ENCODE results near the gene ARHGAP25.

The ARHGAP25 gene, protein sequence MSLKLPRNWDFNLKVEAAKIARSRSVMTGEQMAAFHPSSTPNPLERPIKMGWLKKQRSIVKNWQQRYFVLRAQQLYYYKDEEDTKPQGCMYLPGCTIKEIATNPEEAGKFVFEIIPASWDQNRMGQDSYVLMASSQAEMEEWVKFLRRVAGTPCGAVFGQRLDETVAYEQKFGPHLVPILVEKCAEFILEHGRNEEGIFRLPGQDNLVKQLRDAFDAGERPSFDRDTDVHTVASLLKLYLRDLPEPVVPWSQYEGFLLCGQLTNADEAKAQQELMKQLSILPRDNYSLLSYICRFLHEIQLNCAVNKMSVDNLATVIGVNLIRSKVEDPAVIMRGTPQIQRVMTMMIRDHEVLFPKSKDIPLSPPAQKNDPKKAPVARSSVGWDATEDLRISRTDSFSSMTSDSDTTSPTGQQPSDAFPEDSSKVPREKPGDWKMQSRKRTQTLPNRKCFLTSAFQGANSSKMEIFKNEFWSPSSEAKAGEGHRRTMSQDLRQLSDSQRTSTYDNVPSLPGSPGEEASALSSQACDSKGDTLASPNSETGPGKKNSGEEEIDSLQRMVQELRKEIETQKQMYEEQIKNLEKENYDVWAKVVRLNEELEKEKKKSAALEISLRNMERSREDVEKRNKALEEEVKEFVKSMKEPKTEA

DNA sequence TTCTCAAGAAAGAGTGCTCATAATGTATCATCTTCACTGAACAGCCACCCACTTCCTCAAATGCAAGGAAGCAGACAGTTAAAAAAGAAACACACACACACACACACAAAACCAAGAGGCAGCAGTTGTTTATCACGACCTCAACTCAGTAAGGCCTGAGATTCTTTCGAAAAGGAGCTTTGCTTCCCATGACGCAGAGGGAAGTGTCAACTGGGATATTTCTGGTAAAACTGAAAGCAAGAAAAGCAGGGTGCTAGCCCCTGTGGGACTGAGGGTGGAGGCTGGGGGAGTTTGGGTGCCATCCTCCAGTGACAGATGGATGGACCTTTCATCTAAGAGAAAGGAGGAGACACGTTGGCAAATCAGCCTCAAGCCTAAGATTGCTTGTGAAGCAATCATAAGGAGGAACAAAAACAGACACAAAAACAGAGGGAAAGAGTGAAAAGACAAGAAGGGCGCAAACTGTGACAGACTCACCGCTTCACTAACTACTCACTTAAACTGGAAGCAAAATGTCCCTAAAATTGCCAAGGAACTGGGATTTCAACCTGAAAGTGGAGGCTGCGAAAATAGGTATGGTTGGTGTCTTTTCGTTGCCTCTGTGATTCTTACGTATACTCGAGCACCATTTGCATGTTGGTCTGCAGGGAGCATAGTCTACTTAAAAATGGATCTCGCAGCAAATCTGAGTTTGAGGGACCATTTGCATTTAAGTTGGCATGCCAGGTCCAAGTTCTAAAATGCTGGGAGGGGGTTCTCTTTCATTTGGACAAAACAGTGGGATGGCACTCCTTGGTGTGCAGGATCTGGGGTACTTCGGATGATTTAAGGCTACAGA, at the start of gene ARHGAP25:
TSS of gene ARHGAP25 (plus strand) at position 124 of the 838 bp plus-strand sequence. CDS start at position 513, 389 bp downstream.
- DNase-seq = no peak

DNA sequence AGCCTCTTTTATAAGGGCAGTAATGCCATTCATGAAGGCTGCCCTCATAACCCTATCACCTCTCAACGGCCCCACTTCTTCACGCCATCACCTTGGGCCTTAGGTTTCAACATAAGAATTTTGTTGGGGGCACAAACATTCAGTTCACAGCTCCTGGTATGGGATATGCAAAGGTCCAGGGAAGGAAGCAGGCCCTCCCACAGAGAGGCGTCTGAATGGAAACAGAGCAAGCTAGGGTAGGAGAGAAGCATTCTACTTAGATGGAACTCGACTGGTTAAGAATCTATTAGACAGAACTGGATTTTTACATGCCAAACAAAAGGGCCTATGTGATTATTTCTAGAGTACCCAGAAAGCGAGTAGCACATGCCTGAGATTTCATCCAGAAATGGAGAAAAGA, 48.4 kb upstream of the ARHGAP25 start:
- no peak for DNase-seq

DNA sequence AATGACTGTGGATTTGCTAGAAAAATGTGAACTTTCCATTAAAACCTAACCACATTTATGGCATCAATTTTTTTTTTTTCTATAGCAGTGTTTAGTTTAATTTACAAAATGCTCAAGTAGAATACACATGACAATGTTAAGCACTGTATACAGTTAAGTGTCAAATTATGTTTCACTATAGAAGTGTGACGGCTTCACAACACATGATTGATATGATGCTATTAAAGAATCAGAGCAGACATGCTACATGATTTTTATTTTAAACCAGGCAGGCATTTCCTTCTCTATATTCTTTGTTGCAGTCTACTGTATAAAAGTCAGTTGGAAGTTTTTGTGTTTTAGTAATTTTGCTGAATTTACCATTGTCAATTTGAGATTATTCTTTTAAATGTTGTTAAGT, 47.6 kb upstream of the ARHGAP25 start:
- DNase-seq = no peak

DNA sequence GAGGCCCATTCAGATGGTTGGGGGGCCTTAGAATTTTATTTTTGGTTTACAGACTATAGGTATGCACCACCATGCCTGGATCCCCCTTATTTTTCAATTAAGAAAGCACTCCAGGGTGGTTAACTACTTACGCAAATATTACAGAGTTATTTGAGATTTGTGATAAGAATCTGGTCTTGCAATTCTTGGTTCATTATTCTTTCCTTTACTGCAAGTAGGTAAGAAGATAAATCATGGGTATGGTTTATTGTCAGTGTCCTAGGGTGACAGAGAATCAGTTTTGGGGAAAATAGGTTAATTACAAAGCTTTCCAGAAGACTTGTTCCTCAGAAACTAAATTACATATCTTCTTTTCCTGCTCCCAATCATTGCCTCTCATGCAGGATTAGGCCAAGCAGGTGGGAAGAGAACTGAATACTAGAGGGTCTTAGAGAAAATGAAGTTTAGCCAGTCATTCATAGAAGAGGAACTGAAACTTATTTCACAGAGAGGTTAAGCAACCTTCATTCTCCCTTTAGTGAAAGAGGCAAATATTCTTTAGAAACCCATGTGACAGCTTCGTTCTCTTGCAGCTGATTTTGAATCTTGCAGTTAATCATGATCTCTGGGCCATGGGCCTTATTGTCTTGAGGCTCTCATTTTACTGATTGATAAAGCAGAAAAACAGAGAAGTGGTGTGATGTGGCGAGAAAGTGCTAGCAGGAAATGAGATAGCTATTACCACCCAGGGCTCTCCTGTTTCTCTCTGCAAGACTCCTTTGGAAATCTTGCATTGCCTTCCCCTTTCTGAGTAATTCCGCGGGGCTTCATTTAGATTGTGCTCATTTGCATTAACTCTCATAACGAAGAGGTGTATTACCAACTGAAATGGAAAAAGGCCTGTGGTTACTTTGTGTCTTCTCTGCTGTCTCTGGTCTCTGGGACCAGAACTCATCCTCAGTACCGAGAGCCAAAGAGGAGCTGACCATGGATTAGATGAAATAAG, 44.8 kb upstream of the ARHGAP25 start:
- DNase-seq = peak; percentile 48

DNA sequence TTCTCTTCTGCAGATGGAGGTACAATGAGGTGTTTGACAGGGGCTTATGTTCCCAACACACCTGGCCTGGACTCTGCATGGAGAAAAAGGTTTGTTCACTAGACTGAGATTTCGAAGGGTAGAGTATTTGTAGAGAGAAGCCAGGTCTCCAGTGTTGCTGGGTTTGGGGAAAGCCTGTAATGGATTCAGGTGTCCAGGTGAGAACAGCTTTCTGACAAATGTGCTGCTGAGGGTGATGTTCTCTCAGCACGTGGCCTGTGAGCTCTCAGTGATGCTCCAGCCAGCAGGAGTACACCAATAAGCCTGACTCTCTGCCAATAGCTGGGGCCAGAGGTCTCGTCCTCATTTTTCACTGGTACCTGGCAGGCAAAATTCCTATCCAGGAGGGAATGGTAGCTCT, 43.8 kb upstream of the ARHGAP25 start:
- no peak for DNase-seq

DNA sequence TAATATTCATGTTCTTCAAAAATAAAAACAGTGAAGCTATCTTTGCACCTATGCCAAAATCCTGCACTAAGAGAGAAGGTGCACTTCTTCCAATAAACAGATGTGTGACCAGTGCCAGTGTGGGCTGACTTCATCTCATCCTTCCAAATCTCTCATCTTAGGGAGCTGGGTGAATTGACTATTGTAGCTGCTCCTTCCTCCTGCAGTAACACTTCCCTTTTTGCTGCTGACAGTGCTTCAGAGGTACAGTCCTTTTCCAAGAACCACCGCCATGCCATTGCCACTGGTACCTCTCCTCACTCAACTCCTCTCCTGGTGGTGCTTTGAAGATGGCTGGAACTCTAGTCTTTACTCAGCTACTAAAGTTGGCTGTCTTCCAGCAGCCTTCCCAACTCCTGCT, 42.1 kb upstream of the ARHGAP25 start:
- DNase-seq = no peak

DNA sequence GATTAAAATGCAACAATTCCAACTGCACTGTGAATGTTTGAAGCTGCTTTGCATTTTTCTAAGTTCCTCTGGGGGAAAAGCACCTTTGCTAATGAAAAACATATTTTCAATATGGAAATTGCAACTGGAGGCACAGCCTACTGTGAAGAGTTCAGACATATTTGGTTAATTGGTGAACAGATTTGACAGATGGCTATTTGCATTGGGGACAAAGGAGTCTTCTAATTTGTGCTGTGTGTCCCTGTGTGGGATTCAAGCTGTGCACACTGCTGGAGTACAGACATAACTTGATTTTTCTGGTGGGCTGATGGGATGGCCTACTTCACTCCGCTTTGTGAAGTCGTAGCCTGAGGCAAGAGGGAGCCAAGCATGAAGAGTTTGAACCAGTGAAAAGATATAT, 40.7 kb upstream of the ARHGAP25 start:
- no peak for DNase-seq

DNA sequence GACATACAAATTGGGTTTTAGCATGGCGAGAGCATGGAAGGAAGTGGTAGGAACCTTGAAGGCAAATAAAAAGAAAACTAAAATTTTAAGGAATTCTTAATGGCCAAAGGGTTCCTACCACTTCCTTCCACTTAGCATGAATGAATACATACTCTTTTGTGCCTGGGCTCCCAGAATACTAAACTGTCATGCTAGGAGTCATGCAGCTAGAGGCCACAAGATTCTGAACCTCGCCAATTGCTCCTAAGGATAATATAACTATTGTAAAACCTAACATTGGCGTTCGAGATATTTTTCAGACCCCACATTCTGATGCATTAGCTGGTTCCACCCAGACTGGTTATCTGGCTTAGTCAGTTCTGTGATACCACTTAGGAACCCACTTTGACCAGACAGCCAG, 38.6 kb upstream of the ARHGAP25 start:
- no peak for DNase-seq

DNA sequence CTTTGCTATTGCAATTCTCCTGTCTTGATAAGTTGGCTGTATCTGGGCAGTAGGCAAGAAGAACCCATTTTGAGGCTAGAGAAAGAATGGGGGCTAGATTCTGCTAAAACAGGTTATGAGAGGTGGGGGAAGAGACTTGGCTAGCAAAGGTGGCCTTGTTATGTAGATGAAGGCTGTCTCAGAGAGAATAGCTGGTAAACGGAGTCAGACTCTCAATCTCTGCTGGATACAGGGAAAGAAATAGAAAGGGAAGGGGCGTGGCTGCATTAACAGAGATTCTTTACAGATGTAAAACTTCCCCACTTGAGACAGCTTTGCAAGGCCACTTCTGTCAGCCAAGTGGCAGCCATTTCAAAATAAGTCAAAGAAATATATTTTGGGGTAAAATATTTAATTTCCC, 38.1 kb upstream of the ARHGAP25 start:
- DNase-seq = no peak

DNA sequence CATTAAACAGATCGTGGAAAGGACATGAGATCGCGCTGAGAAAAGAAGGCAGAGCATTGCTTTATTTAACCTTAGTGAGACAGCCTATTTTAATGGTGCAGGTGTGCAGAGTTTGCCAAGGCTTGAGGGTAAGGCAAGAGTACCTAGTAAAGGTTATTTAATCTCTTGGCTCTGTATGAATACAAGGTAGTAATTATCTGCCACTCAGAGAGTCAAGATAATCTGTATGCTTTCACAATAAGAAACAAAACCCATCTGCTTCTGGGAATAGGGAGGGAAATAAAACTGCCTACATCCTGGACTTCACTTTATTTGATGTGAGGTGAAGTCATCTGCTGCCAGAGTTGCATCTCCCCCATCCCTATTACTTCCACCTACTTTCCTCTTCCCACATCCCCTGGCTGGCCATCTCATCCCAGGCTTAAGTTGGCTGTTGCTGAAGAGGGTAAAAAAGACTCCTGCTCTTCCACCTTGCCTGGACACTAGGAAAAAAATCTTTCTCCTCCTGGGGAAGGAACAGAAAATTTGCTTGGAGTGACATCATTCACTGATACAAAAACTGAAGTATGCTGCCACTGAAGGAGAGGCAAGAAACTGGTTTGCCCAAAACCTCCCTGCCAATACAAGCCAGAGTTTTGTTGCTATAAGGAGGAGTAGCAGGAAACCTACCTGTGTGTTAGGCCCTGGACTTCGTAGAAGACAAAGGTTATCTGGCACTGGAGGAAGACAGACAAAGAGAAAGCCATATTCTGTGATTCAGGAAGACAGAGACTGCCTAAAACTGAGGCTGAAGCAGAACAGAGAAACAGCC, 35.8 kb upstream of the ARHGAP25 start:
- no peak for DNase-seq

DNA sequence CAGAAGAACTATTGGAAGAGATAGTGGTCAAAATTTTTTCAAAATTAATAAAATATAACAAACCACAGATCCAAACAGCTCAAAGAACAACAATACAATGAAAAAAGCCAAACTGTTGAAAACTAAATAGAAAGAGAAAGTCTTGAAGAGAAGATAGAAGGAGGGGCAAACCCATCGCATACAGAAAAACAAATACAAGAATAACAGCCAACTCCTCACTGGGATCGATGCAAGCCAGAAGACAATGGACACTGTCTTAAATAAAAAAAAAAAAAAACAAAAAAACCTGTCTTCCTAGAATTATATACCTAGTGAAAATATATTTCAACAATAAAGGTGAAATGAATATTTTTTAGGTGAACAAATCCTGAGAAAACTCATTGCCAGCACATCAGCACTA, 34.1 kb upstream of the ARHGAP25 start:
- no peak for DNase-seq

DNA sequence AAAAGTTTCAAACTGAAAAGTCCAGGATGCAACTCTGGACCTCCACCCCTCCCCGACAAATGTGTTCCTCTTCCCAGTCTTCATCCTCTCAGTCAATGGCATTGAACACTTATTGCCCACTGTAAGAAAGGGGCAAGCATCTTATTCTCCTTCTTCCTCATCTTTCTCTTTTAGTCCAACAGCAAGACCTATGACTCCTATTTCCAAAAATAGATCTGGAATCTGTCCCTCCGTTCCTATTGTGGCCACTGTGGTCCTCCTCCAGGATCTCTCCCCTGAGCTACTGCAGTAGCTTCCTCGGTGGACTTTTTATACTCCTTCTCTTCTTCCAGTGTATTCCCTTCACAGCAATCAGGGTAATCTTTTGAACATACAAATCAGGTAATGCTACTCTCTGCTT, 28.0 kb upstream of the ARHGAP25 start:
- no peak for DNase-seq

DNA sequence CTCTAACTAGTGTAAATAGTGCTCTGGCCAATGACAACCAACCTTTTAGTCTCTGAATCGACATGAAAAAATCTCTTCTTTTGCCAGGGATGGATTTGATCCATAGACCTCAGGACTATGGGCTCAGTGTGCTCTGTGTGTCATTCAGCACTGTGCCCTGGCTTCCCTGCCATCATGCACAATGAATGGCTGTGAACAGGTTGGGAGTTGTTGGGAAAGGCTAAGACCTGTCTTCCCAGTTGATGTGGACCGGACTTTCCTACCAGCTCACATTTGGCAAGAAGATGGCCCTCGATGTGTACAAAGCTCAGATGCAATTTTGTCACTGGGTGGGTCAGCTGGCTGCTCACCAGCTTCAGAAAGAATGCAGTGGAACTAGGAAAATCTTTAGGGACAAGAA, 26.0 kb upstream of the ARHGAP25 start:
- no peak for DNase-seq

DNA sequence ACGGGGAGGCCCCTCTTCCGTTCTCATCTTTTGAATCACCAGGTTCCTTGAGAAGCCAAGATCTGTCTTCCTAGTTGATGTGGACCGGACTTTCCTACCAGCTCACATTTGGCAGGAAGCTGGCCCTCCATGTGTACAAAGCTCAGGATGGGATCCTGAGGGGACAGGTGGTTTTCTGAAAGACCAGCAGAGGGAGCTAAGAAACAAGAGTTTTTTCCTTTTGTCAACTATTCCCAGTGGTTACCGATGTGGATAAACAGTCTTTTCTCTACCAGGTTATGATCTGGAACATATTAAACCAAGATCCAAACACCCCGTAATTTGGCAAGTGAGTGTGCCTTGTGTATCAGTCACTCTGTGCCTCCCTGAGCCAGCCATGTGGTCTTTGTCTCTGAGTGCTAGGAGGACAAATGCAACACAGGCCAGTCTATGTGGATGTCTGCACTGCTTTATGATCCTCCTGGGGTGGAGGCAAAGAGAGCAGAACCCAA, 25.1 kb upstream of the ARHGAP25 start:
- DNase-seq = peak; percentile 39

DNA sequence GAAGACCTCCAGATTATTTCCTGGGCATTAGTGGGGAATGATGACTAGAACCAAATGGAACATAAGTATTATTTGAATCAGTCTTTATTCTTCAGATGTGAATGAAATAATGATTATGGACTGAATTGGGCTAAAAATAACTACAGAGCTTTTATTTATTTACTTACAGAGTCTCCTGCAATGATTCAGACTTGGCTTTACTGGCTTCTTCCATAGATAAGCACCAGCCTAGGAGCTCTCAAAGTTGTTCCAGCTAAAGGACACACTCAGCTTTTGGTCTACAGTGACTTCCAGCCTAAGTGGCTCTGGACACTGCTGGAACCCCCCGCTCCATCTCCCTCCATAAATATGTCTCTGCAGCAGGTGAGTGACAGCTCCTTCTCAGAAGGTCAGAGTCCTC, 24.3 kb upstream of the ARHGAP25 start:
- DNase-seq = no peak

DNA sequence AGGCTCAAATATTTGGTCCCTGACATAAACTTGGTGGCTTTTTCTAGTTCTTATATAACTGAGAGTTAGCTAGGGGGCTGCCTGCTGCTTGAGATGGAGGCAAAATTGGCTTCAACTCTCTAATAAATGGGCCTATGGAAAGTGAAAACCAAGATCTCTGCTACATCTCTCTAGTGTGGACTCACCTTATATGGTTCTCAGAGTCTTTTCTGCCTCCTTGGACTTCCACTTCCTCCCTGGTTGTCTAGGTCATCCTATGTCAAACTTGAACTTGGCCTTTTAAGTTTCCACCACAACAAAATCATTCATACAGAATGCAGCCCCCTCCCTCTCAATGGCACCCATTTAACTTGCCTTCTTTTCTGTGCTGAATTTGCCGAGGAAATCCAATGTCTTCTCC, 23.9 kb upstream of the ARHGAP25 start:
- no peak for DNase-seq

DNA sequence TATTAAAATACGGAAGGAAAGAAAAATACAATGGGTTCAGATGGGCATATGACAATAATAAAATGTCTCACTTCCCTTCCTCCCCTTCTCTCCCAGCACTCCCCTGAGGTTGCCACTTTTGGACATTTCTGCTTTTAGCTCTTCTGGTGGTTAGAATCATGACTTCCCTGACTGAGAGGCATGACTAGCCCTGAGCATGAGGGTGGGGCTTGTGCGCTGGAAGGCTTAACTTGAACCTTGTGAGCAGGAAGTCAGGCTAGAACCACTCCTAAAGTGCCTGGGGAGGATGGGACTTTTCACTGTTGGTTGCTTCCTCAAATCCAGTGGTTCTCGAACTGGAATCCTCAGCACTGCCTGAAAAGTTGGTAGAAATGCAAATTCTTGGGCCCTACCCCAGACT, 19.7 kb upstream of the ARHGAP25 start:
- peak; percentile 62 for DNase-seq

DNA sequence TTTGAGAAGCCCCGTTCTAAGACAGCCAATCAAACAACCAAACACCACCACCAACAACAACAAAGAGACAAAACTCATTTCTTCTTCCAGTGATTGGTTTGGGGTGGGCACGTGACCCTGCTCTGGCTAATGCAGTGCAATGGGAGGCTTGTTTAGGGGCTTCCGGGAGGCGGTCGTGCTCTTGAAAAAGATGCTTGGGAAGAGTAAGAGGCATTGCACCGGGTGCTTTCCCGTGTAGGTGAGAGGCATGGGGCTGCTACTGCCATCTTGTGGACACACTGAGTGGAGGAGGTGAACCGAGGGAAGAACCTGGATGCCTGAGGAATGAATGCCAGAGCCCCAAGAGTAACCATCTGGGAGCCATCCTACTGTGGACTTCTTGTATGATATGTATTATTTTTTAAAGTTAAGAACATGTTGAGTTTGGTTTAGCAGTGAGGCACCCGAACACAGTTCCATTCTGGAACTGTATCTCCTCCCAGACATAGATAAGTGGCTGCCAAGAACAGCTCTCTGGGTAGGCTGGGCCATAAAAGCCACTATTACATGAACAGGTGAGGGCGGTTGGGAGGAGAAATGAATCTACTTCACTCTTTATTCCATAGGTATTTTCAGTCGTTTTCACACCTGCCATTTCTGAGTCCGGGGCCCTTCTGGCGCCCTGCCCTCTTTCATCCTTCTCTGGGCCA, 19.1 kb upstream of the ARHGAP25 start:
- DNase-seq = peak; percentile 73

DNA sequence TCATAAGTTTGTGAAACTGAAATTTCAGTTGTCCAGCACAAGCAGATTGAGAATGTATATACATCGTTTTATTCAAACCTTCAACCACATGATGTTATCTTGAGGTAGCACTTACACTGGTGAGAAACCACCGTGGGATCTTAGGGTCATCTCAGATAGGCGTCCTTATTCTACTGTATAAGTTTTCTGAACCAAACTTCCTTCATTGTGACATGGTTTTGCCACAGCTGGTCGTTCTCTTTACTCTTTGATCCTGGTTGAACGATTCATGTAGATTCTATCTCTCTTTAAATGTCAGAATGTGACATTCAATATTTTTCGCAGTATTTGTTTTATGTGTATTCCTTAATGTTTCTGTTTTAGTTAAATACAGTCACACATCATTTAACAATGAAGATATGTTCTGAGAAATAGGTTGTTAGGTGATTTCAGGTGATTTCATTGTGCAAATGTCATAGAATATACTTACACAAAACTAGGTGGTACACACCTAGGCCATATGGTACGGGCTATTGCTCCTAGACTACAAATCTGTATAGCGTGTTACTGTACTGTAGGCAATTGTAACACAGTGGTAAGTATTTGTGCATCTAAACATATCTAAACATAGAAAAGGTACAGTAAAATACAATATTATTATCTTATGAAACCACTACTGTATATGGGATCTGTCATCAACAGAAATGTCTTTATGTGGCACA, 17.9 kb upstream of the ARHGAP25 start:
- no peak for DNase-seq

DNA sequence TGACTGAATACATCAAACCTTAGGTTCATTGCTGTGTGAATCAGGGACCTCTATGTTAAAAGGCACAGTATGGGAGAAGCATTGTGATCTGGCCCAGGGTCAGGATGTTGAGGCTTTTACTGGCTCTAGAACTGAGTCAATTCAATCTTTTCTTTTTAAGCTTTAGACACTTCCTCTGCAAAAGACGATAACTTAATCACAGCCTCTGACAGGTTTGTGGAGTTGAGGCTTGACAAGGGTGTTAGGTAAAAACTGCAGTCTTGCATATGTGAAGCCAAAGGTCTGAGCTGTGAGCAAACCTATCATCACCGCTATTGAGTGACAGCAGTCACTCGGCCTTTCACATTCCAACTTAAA, 17.3 kb upstream of the ARHGAP25 start:
- no peak for DNase-seq

All from RPMI8226 (cell line).